ENCODE data around the gene CATSPERZ. TPM values are rescaled to one million over a fixed set of nuclear protein-coding genes. Genes with fewer than 3 reads are reported as not detected.

Gene CATSPERZ
- total and polyA plus RNA-seq, 2 of the 13 experiments (the other 11 are each of a cell fraction or from before 2014, with no cell fraction given): 0.22 to 0.48 TPM

GRCh38 chr11:64251016-64251752 lies 49.0 kb upstream of the CATSPERZ start, which contains the start of gene PLCB3 (continued):
- TF ChIP-seq ZBED4 (CRISPR knock-in tag; IDR thresholded peaks at IDR 0.05; ENCODE audit: borderline replicate concordance): 0 out of 2 replicates have a peak, but pooled peaks have one; percentile 26
- no peak for TF ChIP-seq MLX (CRISPR knock-in tag; IDR thresholded peaks at IDR 0.05)
- TF ChIP-seq ZNF800 (CRISPR knock-in tag; IDR thresholded peaks at IDR 0.05): no peak
- no peak for TF ChIP-seq ZNF576 (CRISPR knock-in tag; IDR thresholded peaks at IDR 0.05)
- TF ChIP-seq MAF1 (CRISPR knock-in tag; IDR thresholded peaks at IDR 0.05; ENCODE audit: borderline replicate concordance): no peak
- TF ChIP-seq ZNF296 (CRISPR knock-in tag; conservative IDR thresholded peaks at IDR 0.05): no peak
- TF ChIP-seq ZNF572 (CRISPR knock-in tag; IDR thresholded peaks at IDR 0.05): 0 out of 2 replicates have a peak, but pooled peaks have one; percentile 34
- TF ChIP-seq ATM (IDR thresholded peaks at IDR 0.05; ENCODE audit: borderline replicate concordance): no peak
- TF ChIP-seq ELF4 (CRISPR knock-in tag; IDR thresholded peaks at IDR 0.05; ENCODE audit: borderline replicate concordance): no peak
- TF ChIP-seq RELA (CRISPR knock-in tag; IDR thresholded peaks at IDR 0.05): no peak
- no peak for TF ChIP-seq FOSL1 (CRISPR knock-in tag; IDR thresholded peaks at IDR 0.05; ENCODE audit: borderline replicate concordance)
- no peak for TF ChIP-seq KDM4B (CRISPR knock-in tag; IDR thresholded peaks at IDR 0.05)
- TF ChIP-seq ATF4 (CRISPR knock-in tag; IDR thresholded peaks at IDR 0.05): no peak
- no peak for TF ChIP-seq HNRNPUL1 (IDR thresholded peaks at IDR 0.05; ENCODE audit: low read depth, low read length)
- no peak for TF ChIP-seq THAP11 (CRISPR knock-in tag; IDR thresholded peaks at IDR 0.05)
- no peak for TF ChIP-seq KAT2B (IDR thresholded peaks at IDR 0.05; ENCODE audit: borderline replicate concordance, low read depth, low read length)
- no peak for TF ChIP-seq ZBTB10 (CRISPR knock-in tag; IDR thresholded peaks at IDR 0.05; ENCODE audit: borderline replicate concordance)
- no peak for TF ChIP-seq ZNF432 (CRISPR knock-in tag; IDR thresholded peaks at IDR 0.05; ENCODE audit: borderline replicate concordance)

Measured in HepG2 (cell line).